MCF 10A (cell line): Measurements from ENCODE around the gene FAM131C. TPM values are rescaled to one million over a fixed set of nuclear protein-coding genes. Genes with fewer than 3 reads are reported as not detected.
"Not testable (repeated sequence)": the region's sequence is repeated elsewhere in the genome, so short reads cannot be mapped to it uniquely, and the experiment has no call there.

Source experiments
- BruUV-seq: library from RNA; stranded (reverse); fragments of 400-500 nt; replicated peaks from 2 replicates; lab custom pipeline; 2021; lab: Mats Ljungman, UMichigan
- CTCF ChIA-PET: fragments of 300-600 bp; sonication (Branson Sonifier 250); formaldehyde crosslinking; extraction: SDS; loops from one replicate; lab custom pipeline; 2021; ENCODE audit warnings: antibody characterized with exemption, inconsistent platforms; lab: Yijun Ruan, JAX
- POLR2A ChIA-PET: fragments of 300-600, 350-650 bp; sonication (Branson Sonifier 250); formaldehyde crosslinking; extraction: SDS; loops from one replicate; lab custom pipeline; 2020; ENCODE audit warnings: antibody characterized with exemption, inconsistent platforms; lab: Yijun Ruan, JAX
- DNase-seq: peaks from one replicate; pipeline ENCODE4 v3.0.0-alpha.2; 2018; ENCODE audit not compliant: unreplicated experiment
- H3K27ac Mint-ChIP-seq: one replicate; pipeline ENCODE4 v1.8.0; 2022; ENCODE audit warnings: mild to moderate bottlenecking, low read depth, mixed read lengths; ENCODE audit not compliant: unreplicated experiment
- H3K27me3 Mint-ChIP-seq: one replicate; pipeline ENCODE4 v1.8.0; 2022; ENCODE audit warnings: mixed read lengths; ENCODE audit not compliant: insufficient read depth, unreplicated experiment
- H3K36me3 Mint-ChIP-seq: one replicate; pipeline ENCODE4 v1.8.0; 2022; ENCODE audit warnings: mild to moderate bottlenecking, moderate library complexity, mixed read lengths; ENCODE audit not compliant: insufficient read depth, unreplicated experiment
- H3K4me1 Mint-ChIP-seq: one replicate; pipeline ENCODE4 v1.8.0; 2022; ENCODE audit warnings: mixed read lengths; ENCODE audit not compliant: insufficient read depth, unreplicated experiment
- H3K4me3 Mint-ChIP-seq: one replicate; pipeline ENCODE4 v1.8.0; 2022; ENCODE audit warnings: mild to moderate bottlenecking, moderate library complexity, mixed read lengths; ENCODE audit not compliant: unreplicated experiment
- H3K9me3 Mint-ChIP-seq: one replicate; pipeline ENCODE4 v1.8.0; 2022; ENCODE audit warnings: mixed read lengths; ENCODE audit not compliant: unreplicated experiment
- CTCF ChIP-seq: fragments of 200-600 bp; IDR thresholded peaks from one replicate; pipeline ENCODE4 v1.8.0; 2022; ENCODE audit warnings: antibody characterized with exemption, mild to moderate bottlenecking; ENCODE audit not compliant: unreplicated experiment
- intact Hi-C: fragments of 100-400 bp; cut with micrococcal nuclease; formaldehyde crosslinking; loops from 2 replicates; pipeline ENCODE4 v1.14.1; 2022
- total RNA-seq: library from RNA; stranded (reverse); gene quantifications from 2 replicates; pipeline ENCODE4 v1.2.3, GENCODE V29; 2022

The FAM131C gene
- total RNA-seq, 1 experiment from 2014 or later = not detected

- H3K36me3 Mint-ChIP-seq = no peaks in the 10 kb centered on the region
- DNase-seq = no peak
- no peaks in the 10 kb centered on the region for H3K9me3 Mint-ChIP-seq
- no peak overlapping the region for H3K4me3 Mint-ChIP-seq
- POLR2A ChIA-PET = no interaction called here
- CTCF ChIA-PET = interaction anchor here (0.7 kb wide), 1 partner anchor 34 kb away, joined by 4 read pairs; no protein-coding TSS in a partner anchor
- peaks cover 14% of the 10 kb centered on the region for H3K27me3 Mint-ChIP-seq
- TF ChIP-seq CTCF = no peak
- intact Hi-C loops = no loop called here
- H3K4me1 Mint-ChIP-seq = no peaks in the 10 kb centered on the region
- no peak overlapping the region for H3K27ac Mint-ChIP-seq
- BruUV-seq = no TSS peak
Measured at GRCh38 chr1:16042096-16042495, 31.4 kb downstream of the FAM131C start.

- Mint-ChIP-seq H3K27ac (no peak overlapping the region), H3K4me1 (no peaks in the 10 kb centered on the region), H3K36me3 (no peaks in the 10 kb centered on the region), H3K27me3 (peaks cover 14% of the 10 kb centered on the region), H3K9me3 (no peaks in the 10 kb centered on the region), H3K4me3 (no peak overlapping the region)
- TF ChIP-seq CTCF = no peak
- CTCF ChIA-PET = interaction anchor here (0.7 kb wide), 1 partner anchor 33 kb away, joined by 4 read pairs; no protein-coding TSS in a partner anchor
- POLR2A ChIA-PET = no interaction called here
- BruUV-seq = no TSS peak
- no peak for DNase-seq
- intact Hi-C loops = no loop called here
Measured at GRCh38 chr1:16041200-16041599, 32.3 kb downstream of the FAM131C start.

- H3K4me1 Mint-ChIP-seq, CTCF ChIA-PET, H3K9me3 Mint-ChIP-seq, H3K4me3 Mint-ChIP-seq, POLR2A ChIA-PET, H3K27ac Mint-ChIP-seq, intact Hi-C loops, H3K36me3 Mint-ChIP-seq, DNase-seq, BruUV-seq: not testable (repeated sequence)
- peaks cover 14% of the 10 kb centered on the region for H3K27me3 Mint-ChIP-seq
Measured at GRCh38 chr1:16039871-16040270, 33.6 kb downstream of the FAM131C start.

- Mint-ChIP-seq H3K27me3 (peaks cover 14% of the 10 kb centered on the region), H3K4me3 (no peak overlapping the region), H3K4me1 (no peaks in the 10 kb centered on the region), H3K36me3 (no peaks in the 10 kb centered on the region), H3K9me3 (no peaks in the 10 kb centered on the region), H3K27ac (no peak overlapping the region)
- intact Hi-C loops = no loop called here
- no peak for TF ChIP-seq CTCF
- ChIA-PET CTCF (interaction anchor here (0.6 to 1.0 kb wide), 5 partner anchors 17 to 422 kb away, joined by 3 to 4 read pairs (median 4); no protein-coding TSS in a partner anchor), POLR2A (no interaction called here)
- BruUV-seq = no TSS peak
- DNase-seq = no peak
Measured at GRCh38 chr1:16038620-16038912, 34.9 kb downstream of the FAM131C start.

- DNase-seq, H3K9me3 Mint-ChIP-seq, H3K27me3 Mint-ChIP-seq, H3K36me3 Mint-ChIP-seq, intact Hi-C loops, H3K4me3 Mint-ChIP-seq, H3K4me1 Mint-ChIP-seq, POLR2A ChIA-PET, H3K27ac Mint-ChIP-seq, BruUV-seq, CTCF ChIA-PET: not testable (repeated sequence)
Measured at GRCh38 chr1:16036461-16036860, 37.0 kb downstream of the FAM131C start.

- H3K4me3 Mint-ChIP-seq, BruUV-seq: not testable (repeated sequence)
Measured at GRCh38 chr1:16033103-16033632, 40.3 kb downstream of the FAM131C start.

More at GRCh38 chr1:16033103-16033632, 40.3 kb downstream of the FAM131C start:
- H3K27ac Mint-ChIP-seq, H3K9me3 Mint-ChIP-seq, POLR2A ChIA-PET, H3K27me3 Mint-ChIP-seq, DNase-seq, H3K36me3 Mint-ChIP-seq, H3K4me1 Mint-ChIP-seq: not testable (repeated sequence)
- intact Hi-C loops = loop anchor here (1.0 kb wide), 1 partner anchor 24 kb away; no protein-coding TSS in a partner anchor
- CTCF ChIA-PET = interaction anchor here (0.5 to 2.2 kb wide), 13 partner anchors 10 to 213 kb away, joined by 3 to 8 read pairs (median 3); partner anchors contain the start of gene HSPB7
